HEK293T (cell line): ENCODE measurements around the gene RNASEH2C.
"Not testable (repeated sequence)": the region's sequence is repeated elsewhere in the genome, so short reads cannot be mapped to it uniquely, and the experiment has no call there.

ENCODE experiments used
- CTCF ChIA-PET: fragments of 350-600 bp; formaldehyde crosslinking; extraction: SDS; loops from one replicate; lab custom pipeline; 2021; ENCODE audit warnings: antibody characterized with exemption, inconsistent platforms; lab: Yijun Ruan, JAX
- POLR2A ChIA-PET: fragments of 350-600 bp; formaldehyde crosslinking; extraction: SDS; loops from one replicate; lab custom pipeline; 2020; ENCODE audit warnings: antibody characterized with exemption, inconsistent platforms; lab: Yijun Ruan, JAX
- DNase-seq: peaks from one replicate; pipeline ENCODE4 v3.0.0; 2012; ENCODE audit warnings: mixed read lengths; ENCODE audit errors: extremely low spot score
- ARNT ChIP-seq: fragments of 450-650 bp; IDR thresholded peaks from 2 replicates; pipeline ENCODE4 v1.6.1; 2017; ENCODE audit warnings: mild to moderate bottlenecking
- BHLHE40 ChIP-seq: fragments of 450-650 bp; IDR thresholded peaks from 2 replicates; pipeline ENCODE4 v1.6.1; 2016; ENCODE audit warnings: mild to moderate bottlenecking, moderate library complexity, borderline replicate concordance
- CTBP1 ChIP-seq: fragments of 450-650 bp; IDR thresholded peaks from 2 replicates; pipeline ENCODE4 v1.6.1; 2016; ENCODE audit warnings: borderline replicate concordance
- ELF4 ChIP-seq: fragments of 450-650 bp; IDR thresholded peaks from 2 replicates; pipeline ENCODE4 v1.6.1; 2017; ENCODE audit warnings: antibody characterized with exemption
- FOXA1 ChIP-seq: fragments of 450-650 bp; IDR thresholded peaks from 2 replicates; pipeline ENCODE4 v1.6.1; 2016; ENCODE audit warnings: mild to moderate bottlenecking
- FOXK2 ChIP-seq: fragments of 450-650 bp; IDR thresholded peaks from 2 replicates; pipeline ENCODE4 v1.6.1; 2016; ENCODE audit warnings: mild to moderate bottlenecking
- FOXM1 ChIP-seq: fragments of 450-650 bp; IDR thresholded peaks from 2 replicates; pipeline ENCODE4 v1.6.1; 2017; ENCODE audit warnings: mild to moderate bottlenecking, borderline replicate concordance
- HDGF ChIP-seq: fragments of 450-650 bp; IDR thresholded peaks from 2 replicates; pipeline ENCODE4 v1.6.1; 2017; ENCODE audit warnings: antibody characterized with exemption, borderline replicate concordance
- L3MBTL2 ChIP-seq: fragments of 450-650 bp; conservative IDR thresholded peaks from 2 replicates; pipeline ENCODE4 v1.6.1; 2016; ENCODE audit warnings: mild to moderate bottlenecking
- LEF1 ChIP-seq: fragments of 450-650 bp; IDR thresholded peaks from 2 replicates; pipeline ENCODE4 v1.6.1; 2017; ENCODE audit warnings: mild to moderate bottlenecking, borderline replicate concordance
- NFRKB ChIP-seq: fragments of 450-650 bp; IDR thresholded peaks from 2 replicates; pipeline ENCODE4 v1.6.1; 2016; ENCODE audit warnings: mild to moderate bottlenecking, moderate library complexity
- SP1 ChIP-seq: fragments of 450-650 bp; IDR thresholded peaks from 2 replicates; pipeline ENCODE4 v1.6.1; 2017
- SUZ12 ChIP-seq: fragments of 450-650 bp; IDR thresholded peaks from 2 replicates; pipeline ENCODE4 v1.6.1; 2016; ENCODE audit warnings: mild to moderate bottlenecking
- TARDBP ChIP-seq: fragments of 450-650 bp; IDR thresholded peaks from 2 replicates; pipeline ENCODE4 v1.6.1; 2016
- ZNF384 ChIP-seq: fragments of 450-650 bp; IDR thresholded peaks from 2 replicates; pipeline ENCODE4 v1.6.1; 2016
- TF ChIP-seq, protein P1 (sequence below): fragments of 450-650 bp; IDR thresholded peaks from 2 replicates; pipeline ENCODE4 v1.6.1; 2016

RNASEH2C gene

DNA sequence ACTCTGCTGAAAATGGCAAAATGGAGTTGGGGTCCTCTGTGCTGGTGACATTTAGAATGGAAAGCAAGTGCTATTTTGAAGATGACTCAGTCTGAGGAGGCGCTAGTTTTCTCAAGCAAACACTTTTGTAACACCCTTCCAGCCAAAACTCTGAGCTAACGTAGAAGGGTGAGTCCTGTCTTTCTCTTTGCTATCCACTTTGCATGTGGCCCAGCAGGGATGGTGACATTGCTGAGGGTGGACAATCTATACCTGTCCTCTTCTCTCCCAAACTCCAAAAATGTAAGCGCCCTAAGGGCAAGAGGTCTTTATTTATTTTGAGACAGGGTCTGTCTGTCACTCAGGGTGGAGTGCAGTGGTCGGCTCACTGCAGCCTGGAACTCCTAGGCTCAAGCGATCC lies 12.1 kb downstream of the RNASEH2C start:
- TF ChIP-seq BHLHE40 (no peak), TARDBP (no peak), ZNF384 (no peak), NFRKB (no peak), ARNT (no peak), HDGF (no peak), CTBP1 (no peak), L3MBTL2 (no peak), FOXM1 (no peak), ELF4 (no peak), SUZ12 (no peak), FOXK2 (no peak), FOXA1 (no peak), SP1 (no peak)
- TF ChIP-seq, protein P1, sequence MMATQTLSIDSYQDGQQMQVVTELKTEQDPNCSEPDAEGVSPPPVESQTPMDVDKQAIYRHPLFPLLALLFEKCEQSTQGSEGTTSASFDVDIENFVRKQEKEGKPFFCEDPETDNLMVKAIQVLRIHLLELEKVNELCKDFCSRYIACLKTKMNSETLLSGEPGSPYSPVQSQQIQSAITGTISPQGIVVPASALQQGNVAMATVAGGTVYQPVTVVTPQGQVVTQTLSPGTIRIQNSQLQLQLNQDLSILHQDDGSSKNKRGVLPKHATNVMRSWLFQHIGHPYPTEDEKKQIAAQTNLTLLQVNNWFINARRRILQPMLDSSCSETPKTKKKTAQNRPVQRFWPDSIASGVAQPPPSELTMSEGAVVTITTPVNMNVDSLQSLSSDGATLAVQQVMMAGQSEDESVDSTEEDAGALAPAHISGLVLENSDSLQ: no peak
- DNase-seq: no peak
- CTCF ChIA-PET: interaction anchor here (1.4 kb wide), 1 partner anchor 71 kb away, joined by 4 read pairs; no protein-coding TSS in a partner anchor
- POLR2A ChIA-PET: interaction anchor here (1.0 to 1.7 kb wide), 2 partner anchors 71 to 182 kb away, joined by 3 to 4 read pairs; partner anchors contain the start of gene CCDC85B

DNA sequence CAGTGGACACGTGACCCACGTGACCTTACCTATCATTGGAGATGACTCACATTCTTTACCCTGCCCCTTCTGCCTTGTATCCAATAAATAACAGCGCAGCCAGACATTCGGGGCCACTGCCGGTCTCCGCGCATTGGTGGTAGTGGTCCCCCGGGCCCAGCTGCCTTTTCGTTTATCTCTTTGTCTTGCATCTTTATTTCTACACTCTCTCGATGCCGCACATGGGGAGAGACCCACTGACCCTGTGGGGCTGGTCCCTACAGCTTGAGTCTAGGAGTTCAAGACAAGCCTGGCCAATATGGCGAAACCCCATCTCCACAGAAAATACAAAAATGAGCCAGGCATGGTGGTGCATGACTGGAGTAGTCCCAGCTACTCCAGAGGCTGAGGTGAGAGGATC lies 13.6 kb downstream of the RNASEH2C start:
- CTCF ChIA-PET, DNase-seq: not testable (repeated sequence)

DNA sequence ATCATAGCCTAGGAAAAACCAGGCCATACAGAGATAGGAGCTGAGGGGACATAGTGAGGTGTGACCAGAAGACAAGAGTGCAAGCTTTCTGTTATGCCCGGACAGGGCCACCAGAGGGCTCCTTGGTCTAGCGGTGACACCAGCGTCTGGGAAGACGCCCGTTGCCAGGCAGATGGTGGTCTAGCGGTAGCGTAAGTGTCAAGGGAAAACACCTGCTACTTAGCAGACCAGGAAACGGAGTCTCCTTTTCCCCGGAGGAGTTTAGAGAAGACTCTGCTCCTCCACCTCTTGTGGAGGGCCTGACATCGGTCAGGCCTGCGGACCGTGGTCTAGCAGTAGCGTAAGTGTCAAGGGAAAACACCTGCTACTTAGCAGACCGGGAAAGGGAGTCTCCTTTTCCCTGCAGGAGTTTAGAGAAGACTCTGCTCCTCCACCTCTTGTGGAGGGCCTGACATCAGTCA lies 14.3 kb downstream of the RNASEH2C start:
- DNase-seq, POLR2A ChIA-PET: not testable (repeated sequence)
- CTCF ChIA-PET: interaction anchor here (0.6 to 1.4 kb wide), 3 partner anchors 142 to 178 kb away, joined by 3 read pairs; no protein-coding TSS in a partner anchor

More for the DNA sequence above, 13.6 kb downstream of the RNASEH2C start:
- POLR2A ChIA-PET: not testable (repeated sequence)

DNA sequence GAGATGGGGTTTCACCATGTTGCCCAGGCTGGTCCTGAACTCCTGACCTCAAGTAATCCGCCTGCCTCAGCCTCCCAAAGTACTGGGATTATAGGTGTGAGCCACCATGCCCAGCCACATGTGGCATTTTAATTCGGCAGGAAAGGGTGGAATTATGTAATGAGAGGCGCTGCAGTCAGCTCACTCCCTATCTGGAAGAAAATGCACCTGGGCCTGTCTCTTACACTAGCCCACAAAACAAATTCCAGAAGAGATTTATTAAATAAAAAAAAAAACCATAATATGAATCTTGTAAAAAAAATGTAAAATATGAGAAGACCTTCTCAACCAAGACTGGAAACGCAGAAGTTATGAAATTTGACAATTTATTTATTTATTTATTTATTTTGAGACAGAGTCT lies 16.8 kb downstream of the RNASEH2C start:
- TF ChIP-seq FOXA1: no peak
- no peak for TF ChIP-seq FOXM1
- no peak for TF ChIP-seq LEF1
- no peak for TF ChIP-seq L3MBTL2
- TF ChIP-seq ZNF384: no peak
- TF ChIP-seq SUZ12: no peak
- TF ChIP-seq NFRKB: no peak
- ChIA-PET CTCF (interaction anchor here (0.6 kb wide), 1 partner anchor 667 kb away, joined by 3 read pairs; no protein-coding TSS in a partner anchor), POLR2A (interaction anchor here (0.6 kb wide), 1 partner anchor 38 kb away, joined by 3 read pairs; no protein-coding TSS in a partner anchor)
- DNase-seq: no peak

DNA sequence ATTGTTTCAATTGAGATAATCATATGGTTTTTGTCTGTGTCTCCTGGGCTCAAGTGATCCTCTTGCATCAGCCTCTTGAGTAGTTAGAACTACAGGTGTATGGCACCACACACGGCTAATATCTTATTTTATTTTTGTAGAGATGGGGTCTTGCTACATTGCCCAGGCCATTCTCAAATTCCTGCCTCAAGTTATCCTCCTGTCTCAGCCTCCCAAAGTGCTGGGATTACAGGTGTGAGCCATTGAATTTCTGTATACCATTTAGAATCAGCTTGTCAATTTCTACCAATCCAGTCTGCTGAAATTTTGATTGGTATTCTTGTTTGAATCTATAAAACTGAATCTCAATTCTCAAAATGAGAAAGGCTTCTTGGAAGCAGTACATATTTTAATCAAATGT lies 18.9 kb downstream of the RNASEH2C start:
- ChIA-PET POLR2A (no interaction called here), CTCF (no interaction called here)
- TF ChIP-seq SP1 (no peak), FOXA1 (no peak), ARNT (no peak)
- TF ChIP-seq, protein P1: no peak
- DNase-seq: no peak

DNA sequence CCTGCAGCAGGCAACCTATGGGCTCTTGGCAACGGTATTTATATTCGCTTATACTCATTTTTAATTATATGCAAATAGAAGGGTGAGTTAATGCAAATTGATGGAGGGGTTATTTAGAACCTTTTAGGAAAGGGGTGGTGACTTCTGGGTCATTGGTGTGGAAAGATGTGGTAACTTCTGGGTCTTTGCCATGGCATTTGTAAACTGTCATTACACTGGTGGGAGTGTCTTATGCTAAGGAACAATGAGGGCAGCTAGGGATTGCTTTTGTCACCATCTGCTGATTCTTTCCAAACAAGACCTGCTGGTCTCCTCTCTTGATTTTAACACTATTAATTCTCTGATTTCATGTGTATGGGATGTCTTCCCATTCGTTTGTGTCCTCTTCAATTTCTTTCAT lies 20.2 kb downstream of the RNASEH2C start:
- no peak for DNase-seq
- ChIA-PET POLR2A (no interaction called here), CTCF (no interaction called here)
- no peak for TF ChIP-seq ARNT
- TF ChIP-seq FOXA1: no peak
- no peak for TF ChIP-seq HDGF
- no peak for TF ChIP-seq BHLHE40
- no peak for TF ChIP-seq CTBP1
- no peak for TF ChIP-seq NFRKB
- TF ChIP-seq FOXM1: no peak
- no peak for TF ChIP-seq FOXK2
- no peak for TF ChIP-seq SP1
- TF ChIP-seq TARDBP: no peak
- no peak for TF ChIP-seq ELF4
- TF ChIP-seq SUZ12: no peak
- no peak for TF ChIP-seq ZNF384
- TF ChIP-seq, protein P1: no peak

DNA sequence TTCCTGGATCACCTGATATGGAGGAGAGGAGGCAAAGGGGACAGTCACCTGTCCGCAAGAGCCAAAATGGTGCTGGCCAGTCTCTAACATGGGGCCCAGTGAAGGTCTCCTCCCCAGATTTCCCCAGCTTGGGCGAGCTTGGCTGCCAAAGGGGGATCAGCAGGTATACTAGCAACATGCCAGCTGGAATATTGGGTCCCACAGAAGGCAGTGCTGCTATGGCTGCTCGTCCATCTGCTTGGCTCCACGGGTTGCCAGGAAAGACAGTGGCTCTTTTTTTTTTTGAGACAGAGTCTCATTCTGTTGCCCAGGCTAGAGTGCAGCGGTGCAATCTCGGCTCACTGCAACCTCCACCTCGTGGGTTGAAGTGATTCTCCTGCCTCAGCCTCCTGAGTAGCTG lies 21.3 kb downstream of the RNASEH2C start:
- TF ChIP-seq L3MBTL2 (no peak), SP1 (no peak), BHLHE40 (no peak), NFRKB (no peak), FOXA1 (no peak), HDGF (no peak), FOXK2 (no peak), TARDBP (no peak), FOXM1 (no peak)
- TF ChIP-seq, protein P1: no peak
- DNase-seq: no peak
- POLR2A ChIA-PET: no interaction called here
- CTCF ChIA-PET: no interaction called here
